Activated T-helper 2 cell treated with anti-CD3 and anti-CD28 coated beads, Interferon-gamma antibody, Interleukin-2, Interleukin-4, amounts not matched to agents 10 μg/mL and 5 μg/mL and 100 μg/mL, durations not matched to agents 14 hours and 24 hours and 36 hours (primary cell): Measurements from ENCODE around the gene GFRA4. TPM values are rescaled to one million over a fixed set of nuclear protein-coding genes. Genes with fewer than 3 reads are reported as not detected.
"Not testable (repeated sequence)": the region's sequence is repeated elsewhere in the genome, so short reads cannot be mapped to it uniquely, and the experiment has no call there.

Source experiments
- DNase-seq: peaks from one replicate; pipeline ENCODE4 v3.0.0; 2021; ENCODE audit warnings: low spot score
- H3K27ac Mint-ChIP-seq: one replicate; pipeline ENCODE4 v1.8.0; 2021; ENCODE audit warnings: mixed read lengths
- H3K27me3 Mint-ChIP-seq: one replicate; pipeline ENCODE4 v1.8.0; 2021; ENCODE audit warnings: low read depth, mixed read lengths
- H3K36me3 Mint-ChIP-seq: one replicate; pipeline ENCODE4 v1.8.0; 2021; ENCODE audit warnings: low read depth, mixed read lengths
- H3K4me1 Mint-ChIP-seq: one replicate; pipeline ENCODE4 v1.8.0; 2021; ENCODE audit warnings: low read depth, mixed read lengths
- H3K4me3 Mint-ChIP-seq: one replicate; pipeline ENCODE4 v1.8.0; 2021; ENCODE audit warnings: low read depth, mild to moderate bottlenecking, moderate library complexity, mixed read lengths
- H3K9me3 Mint-ChIP-seq: one replicate; pipeline ENCODE4 v1.8.0; 2021; ENCODE audit warnings: mixed read lengths
- intact Hi-C: fragments of 100-400 bp; cut with micrococcal nuclease; formaldehyde crosslinking; loops from one replicate; pipeline ENCODE4 v1.15.1; 2023
- total RNA-seq: library from RNA; stranded (reverse); gene quantifications from 2 replicates; pipeline ENCODE4 v1.2.3, GENCODE V29; 2022

Gene GFRA4
- total RNA-seq, 1 donor from 2014 or later, result not detected

DNA sequence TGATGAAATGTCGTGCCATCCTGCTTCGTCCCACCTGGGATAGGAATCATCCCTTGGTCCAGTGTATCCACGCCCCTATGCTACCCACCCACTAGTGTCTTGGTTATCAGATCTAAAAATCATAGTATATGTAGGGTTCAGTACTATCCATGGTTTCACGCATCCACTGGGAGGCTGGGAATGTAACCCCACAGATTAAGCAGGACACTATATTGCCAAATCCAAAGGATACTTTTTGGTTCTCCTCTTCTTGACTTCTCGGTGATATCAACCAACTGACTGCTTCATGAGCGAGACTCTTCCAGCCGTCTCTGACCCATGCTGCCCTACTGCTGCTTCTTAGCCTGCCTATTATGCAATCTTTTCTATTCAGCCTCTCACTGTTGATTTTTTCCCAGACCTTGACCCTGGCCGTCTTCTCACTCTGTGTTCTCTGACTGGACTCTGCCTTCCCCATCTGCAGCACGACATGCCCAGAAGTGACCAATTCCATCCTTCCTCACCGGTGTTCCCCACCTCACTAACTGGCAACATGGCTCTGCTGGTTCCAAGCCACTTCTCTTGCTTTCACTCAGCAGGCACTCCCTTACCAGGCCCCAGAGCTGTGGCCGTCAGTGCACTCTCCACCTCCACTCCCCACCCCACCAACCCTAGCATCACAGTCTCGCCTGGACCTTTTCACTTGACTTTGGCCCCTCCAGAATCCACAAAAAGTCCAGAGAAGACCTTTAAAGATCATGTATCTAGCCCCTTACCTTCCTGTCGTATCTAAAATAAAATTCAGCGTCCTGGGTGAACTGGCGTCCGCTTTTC, 34.5 kb downstream of the GFRA4 start:
- intact Hi-C loops, result no loop called here
- no peak overlapping the region for H3K4me3 Mint-ChIP-seq
- H3K9me3 Mint-ChIP-seq, result no peaks in the 10 kb centered on the region
- DNase-seq, result no peak
- H3K36me3 Mint-ChIP-seq, result no peaks in the 10 kb centered on the region
- H3K27me3 Mint-ChIP-seq, result no peaks in the 10 kb centered on the region
- H3K4me1 Mint-ChIP-seq, result no peaks in the 10 kb centered on the region
- no peak overlapping the region for H3K27ac Mint-ChIP-seq

- Mint-ChIP-seq H3K4me1 (no peaks in the 10 kb centered on the region), H3K9me3 (no peaks in the 10 kb centered on the region), H3K4me3 (no peak overlapping the region), H3K36me3 (no peaks in the 10 kb centered on the region), H3K27me3 (no peaks in the 10 kb centered on the region), H3K27ac (no peak overlapping the region)
- no peak for DNase-seq
- intact Hi-C loops, result no loop called here
Measured at GRCh38 chr20:3627476-3627875, 35.7 kb downstream of the GFRA4 start.

DNA sequence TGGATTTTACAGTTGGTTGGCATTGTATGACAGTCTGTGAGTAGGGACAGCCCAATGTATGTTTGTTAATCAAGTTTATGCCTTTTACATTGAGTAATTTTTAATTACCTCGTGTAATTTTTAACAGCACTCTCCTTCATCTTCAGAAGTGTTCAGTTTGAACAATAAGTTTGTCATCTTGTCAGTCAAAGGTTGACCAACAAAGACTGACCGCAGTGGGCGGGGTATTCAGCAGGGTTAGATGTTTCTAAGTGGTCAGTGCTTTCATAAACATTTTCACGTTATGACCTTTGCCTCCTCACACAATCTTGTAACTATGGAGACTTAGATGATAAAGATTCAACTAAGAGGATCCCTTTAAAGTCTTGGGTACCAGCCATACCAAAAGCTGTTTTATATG, 40.8 kb downstream of the GFRA4 start:
- intact Hi-C loops, result no loop called here
- Mint-ChIP-seq H3K27ac (no peak overlapping the region), H3K36me3 (no peaks in the 10 kb centered on the region), H3K27me3 (no peaks in the 10 kb centered on the region), H3K4me1 (no peaks in the 10 kb centered on the region), H3K9me3 (no peaks in the 10 kb centered on the region), H3K4me3 (no peak overlapping the region)
- no peak for DNase-seq

- intact Hi-C loops, result no loop called here
- no peaks in the 10 kb centered on the region for H3K4me1 Mint-ChIP-seq
- H3K27me3 Mint-ChIP-seq, result no peaks in the 10 kb centered on the region
- no peak for DNase-seq
- no peaks in the 10 kb centered on the region for H3K9me3 Mint-ChIP-seq
- H3K4me3 Mint-ChIP-seq, result no peak overlapping the region
- H3K36me3 Mint-ChIP-seq, result no peaks in the 10 kb centered on the region
- H3K27ac Mint-ChIP-seq, result no peak overlapping the region
Measured at GRCh38 chr20:3621111-3621510, 42.1 kb downstream of the GFRA4 start.

GRCh38 chr20:3616250-3616649, 46.9 kb downstream of the GFRA4 start:
- Mint-ChIP-seq H3K4me3 (no peak overlapping the region), H3K9me3 (no peaks in the 10 kb centered on the region), H3K4me1 (no peaks in the 10 kb centered on the region), H3K27me3 (no peaks in the 10 kb centered on the region), H3K36me3 (no peaks in the 10 kb centered on the region), H3K27ac (no peak overlapping the region)
- no peak for DNase-seq
- intact Hi-C loops, result no loop called here

- DNase-seq, H3K27me3 Mint-ChIP-seq, intact Hi-C loops, H3K9me3 Mint-ChIP-seq, H3K27ac Mint-ChIP-seq, H3K4me1 Mint-ChIP-seq, H3K36me3 Mint-ChIP-seq, H3K4me3 Mint-ChIP-seq: not testable (repeated sequence)
Measured at GRCh38 chr20:3615171-3615840, 47.9 kb downstream of the GFRA4 start.

GRCh38 chr20:3614466-3614865, 48.7 kb downstream of the GFRA4 start:
- Mint-ChIP-seq H3K36me3 (no peaks in the 10 kb centered on the region), H3K27me3 (no peaks in the 10 kb centered on the region), H3K9me3 (no peaks in the 10 kb centered on the region), H3K4me3 (no peak overlapping the region), H3K27ac (no peak overlapping the region), H3K4me1 (no peaks in the 10 kb centered on the region)
- DNase-seq, result no peak
- intact Hi-C loops, result no loop called here

DNA sequence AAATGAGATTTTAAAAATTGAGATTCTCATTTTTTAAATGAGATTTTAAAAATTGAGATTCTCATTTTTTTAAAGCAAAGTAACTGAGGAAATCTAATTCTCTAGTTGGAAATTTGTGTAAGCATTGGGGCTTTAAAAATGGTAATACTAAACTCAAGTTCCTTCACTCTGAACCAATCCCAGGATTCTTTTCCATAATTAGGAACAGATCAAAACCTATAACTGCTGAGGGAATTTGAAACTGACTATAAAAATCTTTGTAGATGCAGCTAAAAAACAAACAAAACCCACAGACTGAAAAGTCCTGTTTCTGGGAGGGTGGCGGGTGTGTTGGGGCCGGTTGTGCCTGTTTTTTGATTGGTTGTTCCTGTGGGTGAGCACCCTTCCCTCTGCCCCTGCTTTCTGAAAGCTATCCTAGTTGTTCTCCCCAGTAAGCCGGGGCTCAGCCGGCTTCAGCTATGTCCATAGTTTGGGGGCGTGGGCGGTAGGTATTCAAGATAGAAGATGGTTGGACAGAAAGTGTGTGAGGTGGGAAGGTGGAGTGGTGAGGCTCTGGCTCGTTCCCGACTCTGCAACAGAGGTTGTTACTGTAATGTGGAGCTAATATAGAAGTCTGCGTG, 49.3 kb downstream of the GFRA4 start:
- Mint-ChIP-seq H3K9me3 (no peaks in the 10 kb centered on the region), H3K36me3 (no peaks in the 10 kb centered on the region), H3K27me3 (no peaks in the 10 kb centered on the region), H3K4me3 (no peak overlapping the region), H3K4me1 (no peaks in the 10 kb centered on the region), H3K27ac (no peak overlapping the region)
- DNase-seq, result no peak
- intact Hi-C loops, result no loop called here

- H3K9me3 Mint-ChIP-seq, result no peaks in the 10 kb centered on the region
- no peak overlapping the region for H3K4me3 Mint-ChIP-seq
- intact Hi-C loops, result no loop called here
- no peak for DNase-seq
- H3K36me3 Mint-ChIP-seq, result no peaks in the 10 kb centered on the region
- no peaks in the 10 kb centered on the region for H3K27me3 Mint-ChIP-seq
- H3K4me1 Mint-ChIP-seq, result no peaks in the 10 kb centered on the region
- no peak overlapping the region for H3K27ac Mint-ChIP-seq
Measured at GRCh38 chr20:3612795-3613572, 50.2 kb downstream of the GFRA4 start.

GRCh38 chr20:3611901-3612300, 51.3 kb downstream of the GFRA4 start:
- no peaks in the 10 kb centered on the region for H3K9me3 Mint-ChIP-seq
- intact Hi-C loops, result no loop called here
- no peaks in the 10 kb centered on the region for H3K27me3 Mint-ChIP-seq
- H3K4me1 Mint-ChIP-seq, result no peaks in the 10 kb centered on the region
- no peaks in the 10 kb centered on the region for H3K36me3 Mint-ChIP-seq
- H3K4me3 Mint-ChIP-seq, result no peak overlapping the region
- no peak overlapping the region for H3K27ac Mint-ChIP-seq
- no peak for DNase-seq
